ENCODE measurements around the gene UQCC3.
"Not testable (repeated sequence)": the region's sequence is repeated elsewhere in the genome, so short reads cannot be mapped to it uniquely, and the experiment has no call there.

UQCC3 gene

DNA sequence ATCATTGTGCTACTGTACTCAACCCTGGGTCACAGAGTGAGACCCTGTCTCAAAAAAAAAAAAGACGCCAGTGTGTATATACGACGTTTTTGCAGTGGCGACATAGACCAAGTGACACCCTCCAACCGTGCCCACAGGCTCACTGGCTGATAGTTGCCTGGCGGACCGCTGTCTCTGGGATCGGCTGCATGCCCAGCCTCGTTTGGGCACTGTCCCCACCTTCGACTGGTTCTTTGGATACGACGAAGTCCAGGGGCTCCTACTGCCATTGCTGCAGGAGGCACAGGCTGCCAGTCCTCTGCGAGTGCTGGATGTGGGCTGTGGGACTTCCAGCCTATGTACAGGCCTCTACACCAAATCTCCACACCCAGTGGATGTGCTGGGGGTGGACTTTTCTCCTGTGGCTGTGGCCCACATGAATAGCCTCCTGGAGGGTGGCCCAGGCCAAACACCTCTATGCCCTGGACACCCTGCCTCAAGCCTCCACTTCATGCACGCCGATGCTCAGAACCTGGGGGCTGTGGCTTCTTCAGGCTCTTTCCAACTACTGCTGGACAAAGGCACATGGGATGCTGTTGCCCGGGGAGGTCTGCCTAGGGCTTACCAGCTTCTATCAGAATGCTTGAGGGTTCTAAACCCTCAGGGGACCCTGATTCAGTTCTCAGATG is 5.1 kb upstream of the UQCC3 start:
- peak; percentile 13 for DNase-seq (ENCODE audit: low spot score)
- TF ChIP-seq, protein P1, sequence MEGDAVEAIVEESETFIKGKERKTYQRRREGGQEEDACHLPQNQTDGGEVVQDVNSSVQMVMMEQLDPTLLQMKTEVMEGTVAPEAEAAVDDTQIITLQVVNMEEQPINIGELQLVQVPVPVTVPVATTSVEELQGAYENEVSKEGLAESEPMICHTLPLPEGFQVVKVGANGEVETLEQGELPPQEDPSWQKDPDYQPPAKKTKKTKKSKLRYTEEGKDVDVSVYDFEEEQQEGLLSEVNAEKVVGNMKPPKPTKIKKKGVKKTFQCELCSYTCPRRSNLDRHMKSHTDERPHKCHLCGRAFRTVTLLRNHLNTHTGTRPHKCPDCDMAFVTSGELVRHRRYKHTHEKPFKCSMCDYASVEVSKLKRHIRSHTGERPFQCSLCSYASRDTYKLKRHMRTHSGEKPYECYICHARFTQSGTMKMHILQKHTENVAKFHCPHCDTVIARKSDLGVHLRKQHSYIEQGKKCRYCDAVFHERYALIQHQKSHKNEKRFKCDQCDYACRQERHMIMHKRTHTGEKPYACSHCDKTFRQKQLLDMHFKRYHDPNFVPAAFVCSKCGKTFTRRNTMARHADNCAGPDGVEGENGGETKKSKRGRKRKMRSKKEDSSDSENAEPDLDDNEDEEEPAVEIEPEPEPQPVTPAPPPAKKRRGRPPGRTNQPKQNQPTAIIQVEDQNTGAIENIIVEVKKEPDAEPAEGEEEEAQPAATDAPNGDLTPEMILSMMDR (IDR thresholded peaks at IDR 0.05; ENCODE audit: extremely low read depth, missing control alignments) = no peak

- TF ChIP-seq, protein P1 (IDR thresholded peaks at IDR 0.05; ENCODE audit: extremely low read depth, missing control alignments) = no peak
- DNase-seq (ENCODE audit: low spot score) = no peak
Measured at GRCh38 chr11:62667460-62667859, 4.0 kb upstream of the UQCC3 start.

- DNase-seq (ENCODE audit: low spot score) = no peak
- TF ChIP-seq, protein P1 (IDR thresholded peaks at IDR 0.05; ENCODE audit: extremely low read depth, missing control alignments) = no peak
Measured at GRCh38 chr11:62669420-62670161, 1.9 kb upstream of the UQCC3 start.

DNA sequence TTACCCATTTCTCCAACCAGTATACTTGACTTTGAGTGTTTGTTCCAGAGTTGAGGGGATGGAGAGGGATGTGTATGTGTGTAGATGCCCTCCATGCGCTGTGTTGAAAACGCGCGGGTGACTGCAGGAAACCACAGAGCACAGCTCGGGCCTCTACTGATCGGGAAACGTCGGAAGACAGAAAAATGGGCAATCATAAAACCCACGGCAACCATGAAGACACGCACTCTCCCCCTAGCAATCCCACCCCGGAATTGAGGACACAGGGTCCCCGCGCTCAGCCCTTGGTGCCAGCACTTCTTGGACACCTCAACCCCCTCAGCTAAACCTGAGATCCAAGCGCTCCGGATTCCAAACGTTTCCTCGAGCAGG is 251 bp upstream of the UQCC3 start:
- TF ChIP-seq, protein P1 (IDR thresholded peaks at IDR 0.05; ENCODE audit: extremely low read depth, missing control alignments) = no peak
- no peak for DNase-seq (ENCODE audit: low spot score)

GRCh38 chr11:62673196-62673525 is 1.7 kb downstream of the UQCC3 start:
- TF ChIP-seq, protein P1 (IDR thresholded peaks at IDR 0.05; ENCODE audit: extremely low read depth, missing control alignments) = no peak
- no peak for DNase-seq (ENCODE audit: low spot score)

GRCh38 chr11:62675415-62675814 is 3.9 kb downstream of the UQCC3 start:
- DNase-seq (ENCODE audit: low spot score) = not testable (repeated sequence)

DNA sequence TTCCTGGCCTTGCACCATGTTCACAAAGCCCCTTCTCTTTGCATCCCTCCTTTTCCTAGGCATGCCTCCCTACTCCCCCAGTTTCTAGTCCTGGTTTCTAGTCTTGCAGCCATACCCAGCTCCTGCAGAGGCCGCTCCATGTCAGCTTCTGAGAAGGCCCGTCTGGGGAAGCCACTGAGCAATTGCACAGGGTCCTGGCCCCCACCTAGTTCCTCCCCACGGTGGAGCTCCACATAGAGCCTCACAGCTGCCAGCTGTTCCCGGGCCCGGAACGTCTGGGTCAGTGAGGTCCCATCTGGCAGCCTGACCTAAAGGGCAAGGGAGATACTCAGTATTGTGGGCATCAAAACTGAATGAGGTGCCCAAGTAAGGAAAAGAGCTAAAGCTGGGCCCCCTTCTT is 5.2 kb downstream of the UQCC3 start:
- DNase-seq (ENCODE audit: low spot score) = no peak
- TF ChIP-seq, protein P1 (IDR thresholded peaks at IDR 0.05; ENCODE audit: extremely low read depth, missing control alignments) = no peak

- no peak for DNase-seq (ENCODE audit: low spot score)
- TF ChIP-seq, protein P1 (IDR thresholded peaks at IDR 0.05; ENCODE audit: extremely low read depth, missing control alignments) = no peak
Measured at GRCh38 chr11:62677156-62677555, 5.7 kb downstream of the UQCC3 start.
